Right lobe of liver (tissue), 6 donors: ENCODE measurements around the gene ASIC4. TPM values are rescaled to one million over a fixed set of nuclear protein-coding genes. Genes with fewer than 3 reads are reported as not detected.

Experiments used
- ATAC-seq, 4 donors: fragments of 200-7000 bp; cut with Tn5 transposase; one replicate each; pipeline ENCODE4 v1.9.1; 2020; ENCODE audit warnings: mild to moderate bottlenecking in 4 of 4, moderate library complexity in 4 of 4
- DNase-seq, 3 donors: peaks; one replicate each; pipeline ENCODE4 v3.0.0-alpha.2; 2020
- H3K27ac ChIP-seq, 3 donors: fragments of 200-600 bp; one replicate each; pipeline ENCODE4 v1.8.0; 2022
- H3K27me3 ChIP-seq, 2 donors: fragments of 200-600 bp; one replicate each; pipeline ENCODE4 v1.8.0; 2022
- H3K36me3 ChIP-seq, 4 donors: fragments of 200-600 bp; sonication (generic) in 1 of 4; one replicate each; pipeline versions ENCODE4 v1.5.1 to v1.8.0; 2017 to 2022; ENCODE audit warnings: control low read depth in 1 of 4
- H3K4me1 ChIP-seq, 4 donors: fragments of 200-600 bp; sonication (generic) in 1 of 4; one replicate each; pipeline versions ENCODE4 v1.5.1 to v1.8.0; 2017 to 2022; ENCODE audit warnings: control low read depth in 1 of 4
- H3K4me3 ChIP-seq, 3 donors: fragments of 200-600 bp; one replicate each; pipeline ENCODE4 v1.8.0; 2022
- H3K9me3 ChIP-seq, 4 donors: fragments of 200-600 bp; sonication (generic) in 1 of 4; one replicate each; pipeline versions ENCODE4 v1.5.1 to v1.8.0; 2017 to 2022; ENCODE audit warnings: control low read depth in 1 of 4
- POLR2A ChIP-seq: fragments of 450-650 bp; IDR thresholded peaks from one replicate; pipeline ENCODE4 v1.6.1; 2017; ENCODE audit warnings: antibody characterized with exemption, mild to moderate bottlenecking
- whole genome bisulfite sequencing: methylation state at CpG from one replicate; pipeline ENCODE4 v1.1.6; 2018; ENCODE audit warnings: low coverage, low lambda C conversion rate; ENCODE audit not compliant: insufficient coverage; ENCODE audit errors: missing lambda C conversion rate; 5-methylcytosine and 5-hydroxymethylcytosine counted together
- intact Hi-C, 2 donors: fragments of 100-400 bp; cut with DNase I; formaldehyde crosslinking; loops; one replicate each; pipeline versions ENCODE4 v1.11.2 to v1.14.1; 2022
- total RNA-seq, 6 experiments: library from RNA; depleted of rRNA in 2 of 6; stranded (reverse); fragments of >200 nt in 2 of 6; fragmentation: NEBNext Ultra II Directional in 3 of 6; extraction: Animal tissue kit (Norgen Biotek cat#: 25700) in 3 of 6; gene quantifications; one replicate each; pipeline versions ENCODE4 v1.1.0 to v1.2.4, GENCODE V29; 2016 to 2023
- TF ChIP-seq, protein P1 (sequence below), 4 donors: fragments of 200-600 bp in 3 of 4; fragments of 450-650 bp in 1 of 4; IDR thresholded peaks; one replicate each; pipeline versions ENCODE4 v1.5.1 to v1.8.0; 2016 to 2022; ENCODE audit warnings: antibody characterized with exemption in 4 of 4, mild to moderate bottlenecking in 2 of 4
- donor health status: DM: no; HTN: yes; CAD: no.
- donor health status: DM: no; HTN: no; CAD: no.
- donor health status: DM: no; HTN: no; CAD: no.
- donor health status: DM: no; HTN: yes; CAD: no.
- donor health status: DM: no; HTN: yes; CAD: no.

The ASIC4 gene
- total RNA-seq, 6 experiments from 2014 or later: not detected

- Histone ChIP-seq H3K9me3 (no peaks in the 10 kb centered on the region), H3K27ac (no peak overlapping the region), H3K36me3 (no peaks in the 10 kb centered on the region), H3K27me3 (peaks cover 0 to 23% of the 10 kb centered on the region in 2 donors), H3K4me1 (no peaks in the 10 kb centered on the region), H3K4me3 (no peak overlapping the region)
- ATAC-seq: no peak
- intact Hi-C loops: loop anchor here in 1 of 2 donors (10.0 kb wide), 1 partner anchor 115 kb away; no protein-coding TSS in a partner anchor
- TF ChIP-seq, protein P1, sequence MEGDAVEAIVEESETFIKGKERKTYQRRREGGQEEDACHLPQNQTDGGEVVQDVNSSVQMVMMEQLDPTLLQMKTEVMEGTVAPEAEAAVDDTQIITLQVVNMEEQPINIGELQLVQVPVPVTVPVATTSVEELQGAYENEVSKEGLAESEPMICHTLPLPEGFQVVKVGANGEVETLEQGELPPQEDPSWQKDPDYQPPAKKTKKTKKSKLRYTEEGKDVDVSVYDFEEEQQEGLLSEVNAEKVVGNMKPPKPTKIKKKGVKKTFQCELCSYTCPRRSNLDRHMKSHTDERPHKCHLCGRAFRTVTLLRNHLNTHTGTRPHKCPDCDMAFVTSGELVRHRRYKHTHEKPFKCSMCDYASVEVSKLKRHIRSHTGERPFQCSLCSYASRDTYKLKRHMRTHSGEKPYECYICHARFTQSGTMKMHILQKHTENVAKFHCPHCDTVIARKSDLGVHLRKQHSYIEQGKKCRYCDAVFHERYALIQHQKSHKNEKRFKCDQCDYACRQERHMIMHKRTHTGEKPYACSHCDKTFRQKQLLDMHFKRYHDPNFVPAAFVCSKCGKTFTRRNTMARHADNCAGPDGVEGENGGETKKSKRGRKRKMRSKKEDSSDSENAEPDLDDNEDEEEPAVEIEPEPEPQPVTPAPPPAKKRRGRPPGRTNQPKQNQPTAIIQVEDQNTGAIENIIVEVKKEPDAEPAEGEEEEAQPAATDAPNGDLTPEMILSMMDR (IDR thresholded peaks at IDR 0.05): no peak
- no peak for TF ChIP-seq POLR2A
- 63% methylated on average over 6 of the region's 8 CpGs for WGBS
- no peak for DNase-seq
These were observed 5.8 kb downstream of the ASIC4 start for GRCh38 chr2:219520079-219520478.

GRCh38 chr2:219521066-219521880 is 7.0 kb downstream of the ASIC4 start:
- TF ChIP-seq POLR2A: no peak
- TF ChIP-seq, protein P1 (IDR thresholded peaks at IDR 0.05): peak in 3 of 4 donors; percentile 17 to 35 (median 26)
- Histone ChIP-seq H3K4me1 (no peaks in the 10 kb centered on the region), H3K4me3 (no peak overlapping the region), H3K27me3 (peaks cover 0 to 23% of the 10 kb centered on the region in 2 donors), H3K27ac (no peak overlapping the region), H3K9me3 (no peaks in the 10 kb centered on the region), H3K36me3 (no peaks in the 10 kb centered on the region)
- WGBS: 6% methylated on average over 10 of the region's 14 CpGs
- no peak for DNase-seq
- ATAC-seq: peak; percentile 6 to 55 (median 40)
- intact Hi-C loops: loop anchor here in 1 of 2 donors (10.0 kb wide), 1 partner anchor 116 kb away; no protein-coding TSS in a partner anchor

GRCh38 chr2:219522111-219523030 is 8.1 kb downstream of the ASIC4 start:
- peak in 1 of 4 donors; percentile 43 for ATAC-seq
- TF ChIP-seq POLR2A: no peak
- TF ChIP-seq, protein P1 (IDR thresholded peaks at IDR 0.05): no peak
- under 1% methylated on average over 21 of the region's 70 CpGs for WGBS
- H3K27me3 ChIP-seq: peaks cover 0 to 23% of the 10 kb centered on the region in 2 donors
- H3K4me3 ChIP-seq: no peak overlapping the region
- H3K36me3 ChIP-seq: no peaks in the 10 kb centered on the region
- no peaks in the 10 kb centered on the region for H3K9me3 ChIP-seq
- intact Hi-C loops: loop anchor here in 1 of 2 donors (10.0 kb wide), 1 partner anchor 118 kb away; no protein-coding TSS in a partner anchor
- no peak overlapping the region for H3K27ac ChIP-seq
- no peaks in the 10 kb centered on the region for H3K4me1 ChIP-seq
- no peak for DNase-seq

GRCh38 chr2:219523031-219523671 is 8.9 kb downstream of the ASIC4 start:
- no peak overlapping the region for H3K4me3 ChIP-seq
- H3K27me3 ChIP-seq: peaks cover 0 to 23% of the 10 kb centered on the region in 2 donors
- no peak overlapping the region for H3K27ac ChIP-seq
- DNase-seq (no peak), ATAC-seq (no peak)
- intact Hi-C loops: loop anchor here in 1 of 2 donors (10.0 kb wide), 1 partner anchor 118 kb away; no protein-coding TSS in a partner anchor
- no peaks in the 10 kb centered on the region for H3K9me3 ChIP-seq
- no peak for TF ChIP-seq POLR2A
- TF ChIP-seq, protein P1 (IDR thresholded peaks at IDR 0.05): no peak
- H3K36me3 ChIP-seq: no peaks in the 10 kb centered on the region
- 15% methylated on average over 17 of the region's 24 CpGs for WGBS
- H3K4me1 ChIP-seq: no peaks in the 10 kb centered on the region
